Panc1 (cell line): Measurements from ENCODE around the gene RNF121. TPM values are rescaled to one million over a fixed set of nuclear protein-coding genes. Genes with fewer than 3 reads are reported as not detected.

Source experiments
- ATAC-seq: fragments of 200-7000 bp; cut with Tn5 transposase; 2 replicates; pipeline ENCODE4 v1.9.1; 2020; ENCODE audit warnings: mild to moderate bottlenecking, moderate library complexity
- BruUV-seq: library from RNA; stranded (reverse); fragments of 400-500 nt; replicated peaks from 2 replicates; lab custom pipeline; 2021; lab: Mats Ljungman, UMichigan
- CTCF ChIA-PET: fragments of 300-600 bp; sonication (Branson Sonifier 250); formaldehyde crosslinking; loops from one replicate; lab custom pipeline; 2022; ENCODE audit warnings: antibody characterized with exemption; lab: Charles Lee
- POLR2A ChIA-PET: fragments of 300-600 bp; sonication (Branson Sonifier 250); formaldehyde crosslinking; loops from one replicate; lab custom pipeline; 2022; ENCODE audit warnings: antibody characterized with exemption; lab: Charles Lee
- DNase-seq: peaks from one replicate; pipeline ENCODE4 v3.0.0-alpha.2; 2010; ENCODE audit warnings: low read depth, low spot score
- H3K27ac ChIP-seq: 2 replicates; pipeline ENCODE4 v1.5.1; 2011; ENCODE audit warnings: mild to moderate bottlenecking, low read length, inconsistent platforms
- H3K27me3 ChIP-seq: fragments of 200-500 bp; sonication (Bioruptor generic); 2 replicates; pipeline ENCODE4 v1.6.0; 2014; ENCODE audit warnings: low read length, inconsistent platforms; ENCODE audit not compliant: control insufficient read depth, insufficient read depth
- H3K36me3 ChIP-seq: fragments of 200-500 bp; sonication (Bioruptor generic); 2 replicates; pipeline ENCODE4 v1.5.1; 2014; ENCODE audit warnings: inconsistent platforms, mild to moderate bottlenecking, low read length, moderate library complexity; ENCODE audit not compliant: control insufficient read depth, insufficient read depth
- H3K4me1 ChIP-seq: 2 replicates; pipeline ENCODE4 v1.5.1; 2011; ENCODE audit warnings: inconsistent platforms, mild to moderate bottlenecking, low read length, moderate library complexity; ENCODE audit not compliant: control insufficient read depth, insufficient read depth
- H3K4me3 ChIP-seq, 2 experiments: 2 replicates each; pipeline ENCODE4 v1.5.1; 2011 to 2012; ENCODE audit warnings: low read depth in 2 of 2, low read length in 2 of 2, mild to moderate bottlenecking in 2 of 2, inconsistent platforms in 1 of 2, moderate library complexity in 1 of 2
- H3K9me3 ChIP-seq: fragments of 200-500 bp; sonication (Bioruptor generic); 2 replicates; pipeline ENCODE4 v1.5.1; 2014; ENCODE audit warnings: low read depth, mild to moderate bottlenecking, inconsistent platforms, low read length, moderate library complexity; ENCODE audit not compliant: control insufficient read depth, insufficient read depth
- POLR2AphosphoS5 ChIP-seq: IDR thresholded peaks from 2 replicates; pipeline ENCODE4 v1.6.1; 2012; ENCODE audit warnings: mild to moderate bottlenecking, low read depth, low read length, moderate library complexity
- SIN3A ChIP-seq: IDR thresholded peaks from 2 replicates; pipeline ENCODE4 v1.6.1; 2012; ENCODE audit warnings: low read depth, mild to moderate bottlenecking, low read length, moderate library complexity, borderline replicate concordance; ENCODE audit not compliant: insufficient read depth
- TCF7L2 ChIP-seq: IDR thresholded peaks from 2 replicates; pipeline ENCODE4 v1.6.1; 2011; ENCODE audit warnings: mild to moderate bottlenecking, low read depth, low read length, inconsistent platforms
- in situ Hi-C: cut with HindIII; loops from 2 replicates; pipeline ENCODE4 v1.10.0; 2016; ENCODE audit warnings: low sequenced_read_pairs, low pct_unique_long_range_greater_than_20kb
- intact Hi-C: fragments of 100-400 bp; cut with micrococcal nuclease; formaldehyde crosslinking; loops from one replicate; pipeline ENCODE4 v1.10.0; 2022; ENCODE audit not compliant: unreplicated experiment
- total RNA-seq: library from RNA; stranded (reverse); gene quantifications from one replicate; pipeline ENCODE4 v1.2.1, GENCODE V29; 2021; ENCODE audit not compliant: unreplicated experiment
- TF ChIP-seq, protein P1 (sequence below): fragments of 450-650 bp; IDR thresholded peaks from 2 replicates; pipeline ENCODE4 v1.5.1; 2017; ENCODE audit warnings: mild to moderate bottlenecking
- TF ChIP-seq, protein P2 (sequence below), 2 experiments: IDR thresholded peaks; 2 replicates each; pipeline ENCODE4 v1.6.1; 2011 to 2012; ENCODE audit warnings: low read depth in 2 of 2, control low read depth in 1 of 2, low read length in 1 of 2, mild to moderate bottlenecking in 1 of 2, moderate library complexity in 1 of 2; ENCODE audit not compliant: insufficient read depth in 1 of 2

The RNF121 gene
- total RNA-seq, 1 experiment from 2014 or later: 69.6 TPM

DNA sequence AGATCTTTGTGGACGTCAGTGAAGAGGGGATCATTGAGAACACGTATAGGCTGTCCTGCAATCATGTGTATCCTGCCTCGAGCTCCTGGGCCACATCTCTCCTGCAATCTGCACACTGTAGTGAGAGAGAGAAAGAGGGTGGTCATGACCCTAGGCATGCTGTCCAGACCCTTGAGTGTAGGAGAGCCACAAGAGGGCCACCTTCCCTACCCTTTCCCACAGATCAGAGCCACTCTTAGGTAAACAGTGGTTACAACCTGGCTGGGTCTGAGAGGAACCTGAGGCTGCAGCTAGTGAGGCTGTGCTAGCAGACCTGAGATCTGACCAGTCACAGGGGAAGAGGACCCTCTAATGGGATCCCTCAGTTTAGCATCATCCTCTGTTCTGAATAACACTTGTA, 65.9 kb downstream of the RNF121 start:
- Histone ChIP-seq H3K27me3 (no peaks in the 10 kb centered on the region), H3K27ac (no peak overlapping the region), H3K36me3 (peaks cover 2% of the 10 kb centered on the region; the same call in 1 of the 2 replicates), H3K9me3 (no peaks in the 10 kb centered on the region), H3K4me3 (no peak overlapping the region), H3K4me1 (no peaks in the 10 kb centered on the region)
- BruUV-seq: no TSS peak
- intact Hi-C loops (no loop called here), in situ Hi-C loops (no loop called here)
- no peak for TF ChIP-seq SIN3A
- TF ChIP-seq, protein P1, sequence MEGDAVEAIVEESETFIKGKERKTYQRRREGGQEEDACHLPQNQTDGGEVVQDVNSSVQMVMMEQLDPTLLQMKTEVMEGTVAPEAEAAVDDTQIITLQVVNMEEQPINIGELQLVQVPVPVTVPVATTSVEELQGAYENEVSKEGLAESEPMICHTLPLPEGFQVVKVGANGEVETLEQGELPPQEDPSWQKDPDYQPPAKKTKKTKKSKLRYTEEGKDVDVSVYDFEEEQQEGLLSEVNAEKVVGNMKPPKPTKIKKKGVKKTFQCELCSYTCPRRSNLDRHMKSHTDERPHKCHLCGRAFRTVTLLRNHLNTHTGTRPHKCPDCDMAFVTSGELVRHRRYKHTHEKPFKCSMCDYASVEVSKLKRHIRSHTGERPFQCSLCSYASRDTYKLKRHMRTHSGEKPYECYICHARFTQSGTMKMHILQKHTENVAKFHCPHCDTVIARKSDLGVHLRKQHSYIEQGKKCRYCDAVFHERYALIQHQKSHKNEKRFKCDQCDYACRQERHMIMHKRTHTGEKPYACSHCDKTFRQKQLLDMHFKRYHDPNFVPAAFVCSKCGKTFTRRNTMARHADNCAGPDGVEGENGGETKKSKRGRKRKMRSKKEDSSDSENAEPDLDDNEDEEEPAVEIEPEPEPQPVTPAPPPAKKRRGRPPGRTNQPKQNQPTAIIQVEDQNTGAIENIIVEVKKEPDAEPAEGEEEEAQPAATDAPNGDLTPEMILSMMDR: no peak
- TF ChIP-seq, protein P2, sequence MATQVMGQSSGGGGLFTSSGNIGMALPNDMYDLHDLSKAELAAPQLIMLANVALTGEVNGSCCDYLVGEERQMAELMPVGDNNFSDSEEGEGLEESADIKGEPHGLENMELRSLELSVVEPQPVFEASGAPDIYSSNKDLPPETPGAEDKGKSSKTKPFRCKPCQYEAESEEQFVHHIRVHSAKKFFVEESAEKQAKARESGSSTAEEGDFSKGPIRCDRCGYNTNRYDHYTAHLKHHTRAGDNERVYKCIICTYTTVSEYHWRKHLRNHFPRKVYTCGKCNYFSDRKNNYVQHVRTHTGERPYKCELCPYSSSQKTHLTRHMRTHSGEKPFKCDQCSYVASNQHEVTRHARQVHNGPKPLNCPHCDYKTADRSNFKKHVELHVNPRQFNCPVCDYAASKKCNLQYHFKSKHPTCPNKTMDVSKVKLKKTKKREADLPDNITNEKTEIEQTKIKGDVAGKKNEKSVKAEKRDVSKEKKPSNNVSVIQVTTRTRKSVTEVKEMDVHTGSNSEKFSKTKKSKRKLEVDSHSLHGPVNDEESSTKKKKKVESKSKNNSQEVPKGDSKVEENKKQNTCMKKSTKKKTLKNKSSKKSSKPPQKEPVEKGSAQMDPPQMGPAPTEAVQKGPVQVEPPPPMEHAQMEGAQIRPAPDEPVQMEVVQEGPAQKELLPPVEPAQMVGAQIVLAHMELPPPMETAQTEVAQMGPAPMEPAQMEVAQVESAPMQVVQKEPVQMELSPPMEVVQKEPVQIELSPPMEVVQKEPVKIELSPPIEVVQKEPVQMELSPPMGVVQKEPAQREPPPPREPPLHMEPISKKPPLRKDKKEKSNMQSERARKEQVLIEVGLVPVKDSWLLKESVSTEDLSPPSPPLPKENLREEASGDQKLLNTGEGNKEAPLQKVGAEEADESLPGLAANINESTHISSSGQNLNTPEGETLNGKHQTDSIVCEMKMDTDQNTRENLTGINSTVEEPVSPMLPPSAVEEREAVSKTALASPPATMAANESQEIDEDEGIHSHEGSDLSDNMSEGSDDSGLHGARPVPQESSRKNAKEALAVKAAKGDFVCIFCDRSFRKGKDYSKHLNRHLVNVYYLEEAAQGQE (IDR thresholded peaks at IDR 0.05; ENCODE audit: insufficient read depth in 1 of 2, low read depth in 2 of 2, low read length in 1 of 2): no peak
- TF ChIP-seq TCF7L2: no peak
- no peak for TF ChIP-seq POLR2AphosphoS5
- CTCF ChIA-PET: no interaction called here
- POLR2A ChIA-PET: no interaction called here
- DNase-seq (no peak), ATAC-seq (no peak)

DNA sequence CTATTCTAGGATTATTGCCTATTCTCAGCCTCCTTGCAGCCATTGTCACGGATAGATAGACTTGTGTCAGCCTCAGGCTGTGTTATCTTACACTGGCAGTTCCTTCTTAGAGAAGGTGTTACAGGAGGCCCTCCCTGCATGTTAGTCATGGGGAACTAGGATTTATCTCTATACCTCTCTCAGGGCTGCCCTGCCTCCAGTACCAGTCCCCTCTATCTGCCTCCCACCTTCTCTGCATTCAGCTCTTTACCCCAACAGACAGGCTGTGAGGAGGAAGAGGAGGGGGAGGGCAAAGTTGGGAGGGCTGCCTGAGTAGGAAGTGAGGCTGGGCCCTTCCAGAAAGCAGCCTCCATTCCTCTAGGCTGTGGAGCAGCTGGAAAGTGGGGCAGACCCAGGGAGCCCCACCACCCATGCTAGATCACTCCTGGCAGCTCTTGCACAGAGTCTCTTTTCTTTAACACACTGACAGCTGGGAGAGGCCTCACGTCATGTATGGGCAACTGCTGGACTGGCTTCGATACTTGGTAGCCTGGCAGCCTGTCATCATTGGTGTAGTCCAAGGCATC, 67.0 kb downstream of the RNF121 start:
- CTCF ChIA-PET: interaction anchor here (0.7 to 1.0 kb wide), 2 partner anchors 18 to 95 kb away, joined by 4 to 5 read pairs; no protein-coding TSS in a partner anchor

More for the DNA sequence above, 67.0 kb downstream of the RNF121 start:
- H3K9me3 ChIP-seq: no peaks in the 10 kb centered on the region
- no peak overlapping the region for H3K27ac ChIP-seq
- no TSS peak for BruUV-seq
- TF ChIP-seq TCF7L2 (no peak), POLR2AphosphoS5 (no peak), SIN3A (no peak)
- TF ChIP-seq, protein P1: no peak
- H3K4me3 ChIP-seq: no peak overlapping the region
- in situ Hi-C loops: no loop called here
- H3K27me3 ChIP-seq: no peaks in the 10 kb centered on the region
- H3K4me1 ChIP-seq: no peaks in the 10 kb centered on the region
- ATAC-seq: no peak
- intact Hi-C loops: no loop called here
- no peak for DNase-seq
- peaks cover 2% of the 10 kb centered on the region; the same call in 1 of the 2 replicates for H3K36me3 ChIP-seq
- POLR2A ChIA-PET: no interaction called here
